SU-DHL-6 (cell line): ENCODE data around the gene SEC61A2.
"Not testable (repeated sequence)": the region's sequence is repeated elsewhere in the genome, so short reads cannot be mapped to it uniquely, and the experiment has no call there.

Experiments used
- H2AFZ ChIP-seq: fragments of 200-600 bp; sonication (generic); 2 replicates; pipeline ENCODE4 v1.6.1; 2014; ENCODE audit warnings: low read depth, mild to moderate bottlenecking, moderate library complexity, mixed read lengths, antibody characterized with exemption, low read length; ENCODE audit not compliant: severe bottlenecking
- H3F3A ChIP-seq: fragments of 200-600 bp; shearing (Covaris generic); 2 replicates; pipeline ENCODE4 v1.6.0; 2016; ENCODE audit warnings: antibody characterized with exemption, mild to moderate bottlenecking; ENCODE audit not compliant: insufficient read depth
- H3K27ac ChIP-seq: fragments of 200-600 bp; sonication (generic); 2 replicates; pipeline ENCODE4 v1.5.1; 2016; ENCODE audit warnings: low read depth, mild to moderate bottlenecking, low read length, moderate library complexity, mixed read lengths
- H3K27me3 ChIP-seq: fragments of 200-600 bp; sonication (generic), shearing (Covaris generic); 2 replicates; pipeline ENCODE4 v1.6.0; 2014; ENCODE audit warnings: mild to moderate bottlenecking, low read length
- H3K36me3 ChIP-seq: fragments of 200-600 bp; sonication (generic); 2 replicates; pipeline ENCODE4 v1.6.1; 2014; ENCODE audit warnings: mild to moderate bottlenecking, low read length, mixed read lengths
- H3K4me2 ChIP-seq: fragments of 300-600, 200-600 bp; shearing (Covaris generic), sonication (generic); 2 replicates; pipeline ENCODE4 v1.6.0; 2014; ENCODE audit warnings: low read length, low read depth, mild to moderate bottlenecking; ENCODE audit not compliant: poor library complexity, severe bottlenecking
- H3K4me3 ChIP-seq: fragments of 200-600 bp; sonication (generic); 2 replicates; pipeline ENCODE4 v1.5.1; 2014; ENCODE audit warnings: antibody characterized with exemption, low read length, mild to moderate bottlenecking, mixed read lengths; ENCODE audit not compliant: insufficient read depth, poor library complexity, severe bottlenecking
- H3K79me2 ChIP-seq: fragments of 200-600 bp; sonication (generic); 2 replicates; pipeline ENCODE4 v1.6.1; 2014; ENCODE audit warnings: mild to moderate bottlenecking, low read length, moderate library complexity; ENCODE audit not compliant: insufficient read depth
- H3K9ac ChIP-seq: fragments of 200-600 bp; sonication (generic); 2 replicates; pipeline ENCODE4 v1.7.0; 2014; ENCODE audit warnings: mild to moderate bottlenecking, low read length
- H3K9me2 ChIP-seq: fragments of 200-600 bp; sonication (generic); replicated peaks from 2 replicates; pipeline ENCODE4 v1.6.1; 2014; ENCODE audit warnings: low read length; ENCODE audit not compliant: insufficient read depth
- H3K9me3 ChIP-seq: fragments of 200-600 bp; sonication (generic); 2 replicates; pipeline ENCODE4 v1.6.1; 2014; ENCODE audit warnings: low read length, mixed read lengths; ENCODE audit not compliant: insufficient read depth
- H4K20me1 ChIP-seq: fragments of 200-600 bp; sonication (generic); 2 replicates; pipeline ENCODE4 v1.6.1; 2014; ENCODE audit warnings: low read depth, mild to moderate bottlenecking, antibody characterized with exemption, low read length, moderate library complexity, mixed read lengths
- CTCF ChIP-seq: fragments of 200-600 bp; sonication (generic); IDR thresholded peaks from one replicate; pipeline ENCODE4 v1.5.1; 2017; ENCODE audit warnings: antibody characterized with exemption, mild to moderate bottlenecking, low read length, moderate library complexity; ENCODE audit not compliant: insufficient read depth, poor library complexity, severe bottlenecking
- EZH2phosphoT487 ChIP-seq: fragments of 200-600 bp; sonication (generic), shearing (Covaris generic); conservative IDR thresholded peaks from 2 replicates; pipeline ENCODE4 v1.6.1; 2018; ENCODE audit warnings: mild to moderate bottlenecking, antibody characterized with exemption, low read length, moderate library complexity, mixed read lengths

Gene SEC61A2

DNA sequence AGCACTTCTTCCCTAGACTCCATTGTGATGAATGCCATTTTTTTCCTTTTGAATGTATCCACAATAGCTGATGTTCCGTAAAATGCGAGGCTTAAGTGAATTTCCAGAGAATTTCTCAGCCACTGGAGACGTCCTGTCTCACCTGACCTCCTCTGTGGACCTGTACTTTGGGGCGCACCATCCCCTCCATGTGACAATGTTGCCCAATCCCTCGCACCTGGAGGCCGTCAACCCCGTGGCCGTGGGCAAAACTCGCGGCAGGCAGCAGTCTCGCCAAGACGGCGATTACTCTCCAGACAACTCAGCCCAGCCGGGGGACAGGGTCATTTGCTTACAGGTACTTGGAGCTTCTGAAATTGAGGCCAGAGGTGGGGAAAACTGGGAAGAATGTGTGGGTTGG is 40.6 kb upstream of the SEC61A2 start:
- Histone ChIP-seq H3K27me3 (no peaks in the 10 kb centered on the region), H3K9me2 (no peaks in the 10 kb centered on the region), H3K4me2 (no peak overlapping the region), H3K36me3 (no peaks in the 10 kb centered on the region; the same call in 1 of the 2 replicates), H3K4me3 (no peak overlapping the region), H3K79me2 (no peaks in the 10 kb centered on the region), H4K20me1 (no peaks in the 10 kb centered on the region), H3K27ac (no peak overlapping the region), H3K9ac (no peak overlapping the region), H3F3A (no peaks in the 10 kb centered on the region), H2AFZ (no peak overlapping the region), H3K9me3 (no peaks in the 10 kb centered on the region)
- TF ChIP-seq CTCF = no peak
- no peak for TF ChIP-seq EZH2phosphoT487

DNA sequence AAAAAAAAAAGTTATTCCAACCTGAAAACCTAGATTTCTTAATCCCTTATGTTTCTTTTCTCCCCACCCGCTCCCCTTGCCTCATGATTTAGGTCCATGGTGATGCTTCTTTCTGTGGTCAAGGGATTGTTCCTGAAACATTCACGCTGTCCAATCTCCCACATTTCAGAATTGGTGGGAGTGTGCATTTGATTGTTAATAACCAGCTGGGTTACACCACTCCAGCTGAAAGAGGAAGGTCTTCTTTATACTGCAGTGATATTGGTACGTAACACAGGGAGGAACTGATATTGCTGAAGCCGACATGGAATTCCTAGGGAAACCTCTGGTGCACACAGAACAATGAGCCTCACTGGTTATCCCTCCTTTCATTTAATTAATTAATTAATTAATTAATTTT is 38.1 kb upstream of the SEC61A2 start:
- no peak overlapping the region for H3K4me2 ChIP-seq
- no peak overlapping the region for H3K9ac ChIP-seq
- H2AFZ ChIP-seq = no peak overlapping the region
- no peaks in the 10 kb centered on the region for H3K9me3 ChIP-seq
- no peak overlapping the region for H3K4me3 ChIP-seq
- H3K9me2 ChIP-seq = no peaks in the 10 kb centered on the region
- H3K27ac ChIP-seq = no peak overlapping the region
- H3K79me2 ChIP-seq = no peaks in the 10 kb centered on the region
- no peaks in the 10 kb centered on the region for H3F3A ChIP-seq
- no peaks in the 10 kb centered on the region for H4K20me1 ChIP-seq
- H3K36me3 ChIP-seq = no peaks in the 10 kb centered on the region; the same call in 1 of the 2 replicates
- H3K27me3 ChIP-seq = no peaks in the 10 kb centered on the region
- TF ChIP-seq EZH2phosphoT487 (no peak), CTCF (no peak)

- not testable (repeated sequence) for H3K9me2 ChIP-seq, H3K9ac ChIP-seq, H3K79me2 ChIP-seq, H3K9me3 ChIP-seq, H3K27me3 ChIP-seq, H3K4me3 ChIP-seq, H3K4me2 ChIP-seq, H3F3A ChIP-seq, H3K27ac ChIP-seq, H4K20me1 ChIP-seq, H2AFZ ChIP-seq
- H3K36me3 ChIP-seq = peaks cover 18% of the 10 kb centered on the region; the same call in 1 of the 2 replicates
Measured at GRCh38 chr10:12097361-12097760, 32.1 kb upstream of the SEC61A2 start.

GRCh38 chr10:12097791-12098190 is 31.7 kb upstream of the SEC61A2 start:
- H3K9ac ChIP-seq = no peak overlapping the region
- H3F3A ChIP-seq = 0 out of 2 replicates have a peak, but pooled peaks cover 3% of the 10 kb centered on the region
- H3K36me3 ChIP-seq = peaks cover 18% of the 10 kb centered on the region; the same call in 1 of the 2 replicates
- no peaks in the 10 kb centered on the region for H3K27me3 ChIP-seq
- no peaks in the 10 kb centered on the region for H3K79me2 ChIP-seq
- H3K9me2 ChIP-seq = no peaks in the 10 kb centered on the region
- H3K27ac ChIP-seq = no peak overlapping the region
- H4K20me1 ChIP-seq = no peaks in the 10 kb centered on the region
- TF ChIP-seq EZH2phosphoT487 (no peak), CTCF (no peak)
- H3K9me3 ChIP-seq = no peaks in the 10 kb centered on the region
- no peak overlapping the region for H2AFZ ChIP-seq
- H3K4me2 ChIP-seq = no peak overlapping the region
- H3K4me3 ChIP-seq = no peak overlapping the region
